ENCODE results near the gene PLIN1. TPM values are rescaled to one million over a fixed set of nuclear protein-coding genes. Genes with fewer than 3 reads are reported as not detected.

Gene PLIN1
- total RNA-seq, 1 donor from 2014 or later = 38.1 TPM

GRCh38 chr15:89672221-89673164, 6.7 kb downstream of the PLIN1 start:
- ATAC-seq (no peak), DNase-seq (ENCODE audit: low spot score) (no peak)

GRCh38 chr15:89671687-89672086, 7.5 kb downstream of the PLIN1 start:
- ATAC-seq (no peak), DNase-seq (ENCODE audit: low spot score) (no peak)

- no peak for DNase-seq (ENCODE audit: low spot score)
- no peak for ATAC-seq
These were observed 8.1 kb downstream of the PLIN1 start for GRCh38 chr15:89670971-89671560.

DNA sequence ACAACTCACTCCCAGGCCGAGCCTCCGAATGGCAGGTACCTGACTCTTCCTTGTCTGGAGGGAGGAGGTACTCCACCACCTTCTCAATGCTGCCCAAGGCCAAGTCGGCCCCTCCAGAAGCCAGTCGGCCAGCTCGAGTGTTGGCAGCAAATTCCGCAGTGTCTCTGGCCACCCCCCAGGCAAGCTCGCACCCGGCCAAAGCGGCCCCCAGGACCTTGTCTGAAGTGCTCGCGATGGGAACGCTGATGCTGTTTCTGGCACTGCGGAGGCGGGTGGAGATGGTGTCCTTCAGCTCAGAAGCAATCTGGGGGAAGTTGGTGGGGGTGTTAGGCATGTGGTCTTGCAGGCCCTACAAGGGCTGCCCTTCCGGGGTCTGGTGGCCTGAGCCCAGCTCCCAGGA, 9.2 kb downstream of the PLIN1 start:
- DNase-seq (ENCODE audit: low spot score) (no peak), ATAC-seq (no peak)

- ATAC-seq (no peak), DNase-seq (ENCODE audit: low spot score) (no peak)
These were observed 9.8 kb downstream of the PLIN1 start for GRCh38 chr15:89669309-89669865.

DNA sequence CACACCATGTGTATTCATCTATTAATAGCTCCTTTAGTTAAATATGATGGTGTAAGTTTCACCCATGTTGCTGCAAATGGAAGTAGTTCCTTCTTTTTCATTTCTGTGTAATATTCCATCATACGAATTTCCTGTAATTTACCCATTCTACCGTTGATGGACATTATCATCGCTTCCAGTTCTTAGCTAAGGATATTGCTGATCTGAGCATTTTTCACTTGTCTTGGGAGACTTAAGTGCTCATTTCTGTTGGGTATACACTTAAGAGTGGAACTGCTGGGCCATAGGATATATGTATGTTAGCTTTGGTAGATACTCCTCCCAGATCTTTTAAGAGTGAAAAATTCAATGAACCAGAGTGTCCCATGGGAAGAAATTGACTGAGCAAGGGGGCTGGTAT, 11.0 kb downstream of the PLIN1 start:
- DNase-seq (ENCODE audit: low spot score) (no peak), ATAC-seq (no peak)

DNA sequence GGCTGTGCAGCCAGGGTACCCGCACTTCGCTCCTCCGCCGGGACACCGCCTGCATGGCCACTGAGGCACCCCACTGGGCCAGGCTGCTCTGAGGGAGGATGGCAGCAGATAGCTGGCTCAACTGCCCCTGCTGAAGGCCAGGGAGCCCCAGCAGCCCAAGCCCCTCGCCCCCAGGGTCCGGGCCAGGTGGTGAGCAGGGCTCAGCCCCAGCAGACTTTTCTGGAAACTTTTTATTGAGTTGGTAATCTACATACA, 11.5 kb downstream of the PLIN1 start:
- DNase-seq (ENCODE audit: low spot score) (no peak), ATAC-seq (no peak)

GRCh38 chr15:89666858-89667705, 12.1 kb downstream of the PLIN1 start:
- DNase-seq (ENCODE audit: low spot score) (no peak), ATAC-seq (no peak)

DNA sequence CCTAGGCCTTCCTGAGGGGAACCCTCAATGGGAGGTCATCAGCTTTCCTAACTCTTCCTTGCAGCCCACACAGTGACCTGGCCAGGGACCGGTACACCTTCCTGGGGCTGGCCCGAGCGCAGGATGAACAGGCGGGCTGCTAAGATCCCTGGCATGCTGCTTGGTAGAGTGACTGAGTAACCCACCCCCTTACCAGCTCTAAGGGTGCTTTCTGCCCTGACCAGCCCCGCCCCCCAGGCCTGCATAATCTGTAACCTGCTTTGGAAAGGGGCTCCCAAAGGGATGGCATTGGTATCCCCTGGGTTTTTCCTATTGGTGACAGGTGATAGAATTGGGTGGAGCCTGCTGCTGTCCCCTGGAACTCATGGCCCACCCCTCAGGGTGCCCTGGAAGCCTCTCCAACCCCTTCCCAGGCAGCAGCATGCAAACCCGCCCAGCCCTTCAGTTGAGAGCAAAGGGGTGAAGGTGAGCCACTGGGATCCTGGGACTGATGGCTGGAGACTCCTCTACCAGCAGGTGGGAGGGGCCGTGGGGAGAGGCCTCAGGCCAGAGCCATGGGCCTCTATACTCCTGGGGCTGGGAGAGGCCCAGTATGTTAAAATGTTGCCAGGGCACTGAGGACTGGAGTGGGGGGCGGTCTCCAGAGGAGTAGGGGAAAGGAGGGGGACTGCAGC, 12.8 kb downstream of the PLIN1 start:
- ATAC-seq (peak; percentile 7), DNase-seq (ENCODE audit: low spot score) (no peak)

DNA sequence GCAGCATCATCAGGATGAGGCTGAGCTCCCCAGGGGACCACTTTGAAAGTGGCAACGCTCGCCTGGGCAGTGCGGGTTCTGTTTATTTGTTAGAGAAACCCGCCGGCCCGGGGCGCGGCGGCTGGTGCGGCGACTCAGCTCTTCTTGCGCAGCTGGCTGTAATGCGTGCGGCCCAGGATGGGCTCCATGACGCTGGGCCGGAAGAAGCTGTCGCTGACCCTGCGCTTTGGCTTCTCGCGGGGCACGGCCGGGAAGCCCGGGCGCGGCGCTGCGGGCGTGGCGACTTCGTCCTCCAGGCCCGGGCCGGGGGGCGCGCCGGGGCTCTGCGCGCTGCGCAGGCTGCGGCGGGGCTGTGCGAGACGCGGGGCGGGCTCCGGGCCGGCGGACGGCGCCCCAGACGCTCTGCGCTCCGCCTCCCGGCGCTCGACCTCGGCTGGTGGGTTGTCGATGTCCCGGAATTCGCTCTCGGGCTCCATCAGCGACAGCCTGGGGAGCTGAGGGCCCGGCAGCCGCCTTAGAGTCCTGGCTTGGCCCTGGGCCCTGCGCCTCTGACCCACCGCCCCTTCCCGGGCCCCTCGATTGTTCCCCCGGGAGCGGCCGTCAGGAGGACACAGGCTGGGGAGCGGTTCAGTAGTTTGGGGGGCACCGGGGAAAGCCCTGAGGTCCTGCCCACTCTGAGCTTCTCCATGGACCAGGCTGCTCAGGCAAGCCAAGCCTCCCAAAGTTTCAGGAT, 13.6 kb downstream of the PLIN1 start:
- DNase-seq (ENCODE audit: low spot score) (no peak), ATAC-seq (peak; percentile 35)

DNA sequence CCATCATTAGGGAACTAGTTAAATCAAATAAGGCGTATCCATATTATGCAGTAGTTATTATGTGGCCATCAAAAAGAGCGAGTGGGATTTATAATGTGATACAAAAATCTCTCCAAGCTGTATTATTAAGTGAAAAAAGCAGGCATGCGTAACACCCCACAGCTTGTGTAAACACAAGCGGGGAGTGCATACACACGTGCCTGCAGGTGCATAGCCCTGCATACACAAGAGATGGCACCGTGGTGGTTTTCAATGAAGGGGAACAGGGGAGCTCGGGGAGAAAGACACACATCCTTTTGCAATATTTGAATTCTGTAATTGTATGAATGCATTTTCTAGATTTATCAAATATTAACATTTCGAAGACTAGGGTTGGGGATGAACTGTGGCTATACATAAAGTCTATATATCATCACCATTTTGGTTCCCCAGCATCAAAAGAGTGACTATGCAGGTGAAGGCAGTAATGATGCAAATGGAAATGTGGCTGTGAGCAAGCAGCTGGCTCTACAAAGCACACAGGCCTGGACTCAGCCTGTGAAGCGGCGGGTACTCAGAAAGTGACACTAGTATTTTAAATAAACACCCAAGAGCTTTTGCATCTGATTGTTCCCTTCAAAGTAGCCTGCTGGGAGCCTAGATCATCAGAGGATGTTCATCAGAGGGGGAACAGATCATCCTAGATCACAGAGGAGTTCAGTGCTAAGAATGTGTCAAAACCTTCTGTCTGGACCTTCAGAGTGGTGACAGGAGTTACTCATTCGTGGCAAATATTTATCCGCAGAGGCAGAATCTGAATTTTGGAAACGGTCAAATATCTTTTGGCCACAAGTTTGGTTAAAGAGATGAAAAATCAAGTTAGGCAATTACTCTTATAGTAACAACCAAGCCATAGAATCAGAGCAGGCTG, 14.5 kb downstream of the PLIN1 start:
- DNase-seq (ENCODE audit: low spot score) = no peak
- no peak for ATAC-seq

GRCh38 chr15:89662893-89663626, 16.1 kb downstream of the PLIN1 start:
- DNase-seq (ENCODE audit: low spot score) = no peak
- peak; percentile 67 for ATAC-seq

DNA sequence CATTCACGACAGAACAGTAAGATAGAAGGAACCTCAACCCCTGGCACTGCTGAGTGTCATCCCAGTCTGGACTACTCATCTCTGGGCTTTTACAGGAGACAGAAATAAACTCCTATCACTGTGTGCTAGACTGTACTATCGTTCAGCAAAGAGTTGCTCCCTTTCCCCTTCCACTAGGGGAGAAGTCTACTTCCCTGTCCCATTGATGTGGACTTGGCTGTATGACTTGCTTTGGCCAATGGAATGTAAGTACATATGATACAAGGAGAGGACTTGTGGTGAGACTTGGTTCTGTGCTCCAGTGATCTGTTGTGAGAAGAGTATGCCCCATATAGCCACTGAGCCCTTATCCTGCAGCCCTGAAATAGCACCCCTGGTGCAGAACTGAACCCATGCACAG, 18.6 kb downstream of the PLIN1 start:
- DNase-seq (ENCODE audit: low spot score) (no peak), ATAC-seq (no peak)

- DNase-seq (ENCODE audit: low spot score) (no peak), ATAC-seq (no peak)
These were observed 19.9 kb downstream of the PLIN1 start for GRCh38 chr15:89659295-89659694.

DNA sequence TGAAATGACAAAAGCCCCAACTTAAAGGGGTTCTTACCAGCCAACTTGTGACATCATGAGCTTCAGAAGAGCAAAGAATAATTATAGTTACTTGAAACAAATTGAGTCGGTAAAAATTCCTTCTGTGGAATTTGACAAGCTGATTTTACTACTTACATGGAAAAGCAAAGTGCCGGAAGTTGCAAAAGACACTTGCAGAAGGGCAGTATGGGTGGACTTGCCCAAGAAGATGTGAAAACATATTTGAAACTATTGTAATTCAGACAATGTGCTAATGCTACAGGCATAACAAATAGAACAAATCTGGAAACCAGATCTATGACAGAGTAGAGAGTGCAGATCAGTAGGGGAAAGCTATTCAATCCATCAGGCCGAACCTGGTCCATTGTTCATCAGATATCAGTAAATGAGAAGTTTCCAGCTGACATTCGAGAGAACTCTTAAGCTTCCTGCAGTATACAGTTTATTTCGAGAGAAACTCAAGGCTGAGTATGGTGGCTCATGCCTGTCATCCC, 21.4 kb downstream of the PLIN1 start:
- ATAC-seq = no peak
- no peak for DNase-seq (ENCODE audit: low spot score)

- ATAC-seq = no peak
- no peak for DNase-seq (ENCODE audit: low spot score)
These were observed 22.9 kb downstream of the PLIN1 start for GRCh38 chr15:89656116-89656815.

Measured in left lobe of liver (tissue), 2 donors.